Panc1 (cell line): ENCODE results near the gene NME3. TPM values are rescaled to one million over a fixed set of nuclear protein-coding genes. Genes with fewer than 3 reads are reported as not detected.

ENCODE experiments used
- ATAC-seq: fragments of 200-7000 bp; cut with Tn5 transposase; 2 replicates; pipeline ENCODE4 v1.9.1; 2020; ENCODE audit warnings: mild to moderate bottlenecking, moderate library complexity
- BruUV-seq: library from RNA; stranded (reverse); fragments of 400-500 nt; replicated peaks from 2 replicates; lab custom pipeline; 2021; lab: Mats Ljungman, UMichigan
- CTCF ChIA-PET: fragments of 300-600 bp; sonication (Branson Sonifier 250); formaldehyde crosslinking; loops from one replicate; lab custom pipeline; 2022; ENCODE audit warnings: antibody characterized with exemption; lab: Charles Lee
- POLR2A ChIA-PET: fragments of 300-600 bp; sonication (Branson Sonifier 250); formaldehyde crosslinking; loops from one replicate; lab custom pipeline; 2022; ENCODE audit warnings: antibody characterized with exemption; lab: Charles Lee
- DNase-seq: peaks from one replicate; pipeline ENCODE4 v3.0.0-alpha.2; 2010; ENCODE audit warnings: low read depth, low spot score
- H3K27ac ChIP-seq: 2 replicates; pipeline ENCODE4 v1.5.1; 2011; ENCODE audit warnings: mild to moderate bottlenecking, low read length, inconsistent platforms
- H3K27me3 ChIP-seq: fragments of 200-500 bp; sonication (Bioruptor generic); 2 replicates; pipeline ENCODE4 v1.6.0; 2014; ENCODE audit warnings: low read length, inconsistent platforms; ENCODE audit not compliant: control insufficient read depth, insufficient read depth
- H3K36me3 ChIP-seq: fragments of 200-500 bp; sonication (Bioruptor generic); 2 replicates; pipeline ENCODE4 v1.5.1; 2014; ENCODE audit warnings: inconsistent platforms, mild to moderate bottlenecking, low read length, moderate library complexity; ENCODE audit not compliant: control insufficient read depth, insufficient read depth
- H3K4me1 ChIP-seq: 2 replicates; pipeline ENCODE4 v1.5.1; 2011; ENCODE audit warnings: inconsistent platforms, mild to moderate bottlenecking, low read length, moderate library complexity; ENCODE audit not compliant: control insufficient read depth, insufficient read depth
- H3K4me3 ChIP-seq, 2 experiments: 2 replicates each; pipeline ENCODE4 v1.5.1; 2011 to 2012; ENCODE audit warnings: low read depth in 2 of 2, low read length in 2 of 2, mild to moderate bottlenecking in 2 of 2, inconsistent platforms in 1 of 2, moderate library complexity in 1 of 2
- H3K9me3 ChIP-seq: fragments of 200-500 bp; sonication (Bioruptor generic); 2 replicates; pipeline ENCODE4 v1.5.1; 2014; ENCODE audit warnings: low read depth, mild to moderate bottlenecking, inconsistent platforms, low read length, moderate library complexity; ENCODE audit not compliant: control insufficient read depth, insufficient read depth
- POLR2AphosphoS5 ChIP-seq: IDR thresholded peaks from 2 replicates; pipeline ENCODE4 v1.6.1; 2012; ENCODE audit warnings: mild to moderate bottlenecking, low read depth, low read length, moderate library complexity
- SIN3A ChIP-seq: IDR thresholded peaks from 2 replicates; pipeline ENCODE4 v1.6.1; 2012; ENCODE audit warnings: low read depth, mild to moderate bottlenecking, low read length, moderate library complexity, borderline replicate concordance; ENCODE audit not compliant: insufficient read depth
- TCF7L2 ChIP-seq: IDR thresholded peaks from 2 replicates; pipeline ENCODE4 v1.6.1; 2011; ENCODE audit warnings: mild to moderate bottlenecking, low read depth, low read length, inconsistent platforms
- in situ Hi-C: cut with HindIII; loops from 2 replicates; pipeline ENCODE4 v1.10.0; 2016; ENCODE audit warnings: low sequenced_read_pairs, low pct_unique_long_range_greater_than_20kb
- intact Hi-C: fragments of 100-400 bp; cut with micrococcal nuclease; formaldehyde crosslinking; loops from one replicate; pipeline ENCODE4 v1.10.0; 2022; ENCODE audit not compliant: unreplicated experiment
- total RNA-seq: library from RNA; stranded (reverse); gene quantifications from one replicate; pipeline ENCODE4 v1.2.1, GENCODE V29; 2021; ENCODE audit not compliant: unreplicated experiment
- TF ChIP-seq, protein P1 (sequence below), 2 experiments: IDR thresholded peaks; 2 replicates each; pipeline ENCODE4 v1.6.1; 2011 to 2012; ENCODE audit warnings: low read depth in 2 of 2, control low read depth in 1 of 2, low read length in 1 of 2, mild to moderate bottlenecking in 1 of 2, moderate library complexity in 1 of 2; ENCODE audit not compliant: insufficient read depth in 1 of 2
- TF ChIP-seq, protein P2 (sequence below): fragments of 450-650 bp; IDR thresholded peaks from 2 replicates; pipeline ENCODE4 v1.5.1; 2017; ENCODE audit warnings: mild to moderate bottlenecking

The NME3 gene
- total RNA-seq, 1 experiment from 2014 or later: 117 TPM

GRCh38 chr16:1760911-1761310 is 10.4 kb downstream of the NME3 start:
- no peak for ATAC-seq
- Histone ChIP-seq H3K36me3 (no peaks in the 10 kb centered on the region; the same call in 1 of the 2 replicates), H3K4me1 (no peaks in the 10 kb centered on the region), H3K27me3 (no peaks in the 10 kb centered on the region), H3K4me3 (no peak overlapping the region), H3K27ac (no peak overlapping the region), H3K9me3 (no peaks in the 10 kb centered on the region)
- DNase-seq: no peak
- intact Hi-C loops: no loop called here
- in situ Hi-C loops: no loop called here
- ChIA-PET POLR2A (no interaction called here), CTCF (no interaction called here)
- TF ChIP-seq, protein P1, sequence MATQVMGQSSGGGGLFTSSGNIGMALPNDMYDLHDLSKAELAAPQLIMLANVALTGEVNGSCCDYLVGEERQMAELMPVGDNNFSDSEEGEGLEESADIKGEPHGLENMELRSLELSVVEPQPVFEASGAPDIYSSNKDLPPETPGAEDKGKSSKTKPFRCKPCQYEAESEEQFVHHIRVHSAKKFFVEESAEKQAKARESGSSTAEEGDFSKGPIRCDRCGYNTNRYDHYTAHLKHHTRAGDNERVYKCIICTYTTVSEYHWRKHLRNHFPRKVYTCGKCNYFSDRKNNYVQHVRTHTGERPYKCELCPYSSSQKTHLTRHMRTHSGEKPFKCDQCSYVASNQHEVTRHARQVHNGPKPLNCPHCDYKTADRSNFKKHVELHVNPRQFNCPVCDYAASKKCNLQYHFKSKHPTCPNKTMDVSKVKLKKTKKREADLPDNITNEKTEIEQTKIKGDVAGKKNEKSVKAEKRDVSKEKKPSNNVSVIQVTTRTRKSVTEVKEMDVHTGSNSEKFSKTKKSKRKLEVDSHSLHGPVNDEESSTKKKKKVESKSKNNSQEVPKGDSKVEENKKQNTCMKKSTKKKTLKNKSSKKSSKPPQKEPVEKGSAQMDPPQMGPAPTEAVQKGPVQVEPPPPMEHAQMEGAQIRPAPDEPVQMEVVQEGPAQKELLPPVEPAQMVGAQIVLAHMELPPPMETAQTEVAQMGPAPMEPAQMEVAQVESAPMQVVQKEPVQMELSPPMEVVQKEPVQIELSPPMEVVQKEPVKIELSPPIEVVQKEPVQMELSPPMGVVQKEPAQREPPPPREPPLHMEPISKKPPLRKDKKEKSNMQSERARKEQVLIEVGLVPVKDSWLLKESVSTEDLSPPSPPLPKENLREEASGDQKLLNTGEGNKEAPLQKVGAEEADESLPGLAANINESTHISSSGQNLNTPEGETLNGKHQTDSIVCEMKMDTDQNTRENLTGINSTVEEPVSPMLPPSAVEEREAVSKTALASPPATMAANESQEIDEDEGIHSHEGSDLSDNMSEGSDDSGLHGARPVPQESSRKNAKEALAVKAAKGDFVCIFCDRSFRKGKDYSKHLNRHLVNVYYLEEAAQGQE (IDR thresholded peaks at IDR 0.05; ENCODE audit: insufficient read depth in 1 of 2, low read depth in 2 of 2, low read length in 1 of 2): no peak
- no peak for TF ChIP-seq POLR2AphosphoS5
- TF ChIP-seq SIN3A: no peak
- TF ChIP-seq, protein P2, sequence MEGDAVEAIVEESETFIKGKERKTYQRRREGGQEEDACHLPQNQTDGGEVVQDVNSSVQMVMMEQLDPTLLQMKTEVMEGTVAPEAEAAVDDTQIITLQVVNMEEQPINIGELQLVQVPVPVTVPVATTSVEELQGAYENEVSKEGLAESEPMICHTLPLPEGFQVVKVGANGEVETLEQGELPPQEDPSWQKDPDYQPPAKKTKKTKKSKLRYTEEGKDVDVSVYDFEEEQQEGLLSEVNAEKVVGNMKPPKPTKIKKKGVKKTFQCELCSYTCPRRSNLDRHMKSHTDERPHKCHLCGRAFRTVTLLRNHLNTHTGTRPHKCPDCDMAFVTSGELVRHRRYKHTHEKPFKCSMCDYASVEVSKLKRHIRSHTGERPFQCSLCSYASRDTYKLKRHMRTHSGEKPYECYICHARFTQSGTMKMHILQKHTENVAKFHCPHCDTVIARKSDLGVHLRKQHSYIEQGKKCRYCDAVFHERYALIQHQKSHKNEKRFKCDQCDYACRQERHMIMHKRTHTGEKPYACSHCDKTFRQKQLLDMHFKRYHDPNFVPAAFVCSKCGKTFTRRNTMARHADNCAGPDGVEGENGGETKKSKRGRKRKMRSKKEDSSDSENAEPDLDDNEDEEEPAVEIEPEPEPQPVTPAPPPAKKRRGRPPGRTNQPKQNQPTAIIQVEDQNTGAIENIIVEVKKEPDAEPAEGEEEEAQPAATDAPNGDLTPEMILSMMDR: no peak
- no TSS peak for BruUV-seq

DNA sequence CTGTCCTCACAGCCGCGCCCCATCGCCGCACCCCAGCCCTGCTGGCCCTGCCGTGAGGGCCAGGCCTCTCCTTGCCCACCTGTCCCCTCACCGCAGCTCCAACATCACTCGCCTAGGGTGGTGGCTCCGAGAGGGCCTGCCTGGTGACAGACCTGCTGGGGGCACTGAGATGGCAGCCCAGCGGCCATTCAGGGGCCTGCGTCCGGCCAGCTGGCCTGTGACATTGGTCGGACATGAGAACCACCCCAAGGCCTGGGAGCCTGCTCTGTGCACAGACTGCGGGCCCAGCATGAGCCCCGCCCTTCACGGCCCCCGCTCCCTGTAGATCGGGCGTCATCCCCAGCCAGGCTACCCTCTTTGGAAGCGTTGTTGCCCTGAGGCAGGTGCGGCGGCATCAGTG is 11.8 kb downstream of the NME3 start:
- DNase-seq (no peak), ATAC-seq (no peak)
- no TSS peak for BruUV-seq
- in situ Hi-C loops (no loop called here), intact Hi-C loops (no loop called here)
- H3K4me3 ChIP-seq: no peak overlapping the region
- TF ChIP-seq TCF7L2 (no peak), SIN3A (no peak)
- POLR2A ChIA-PET: no interaction called here
- H3K4me1 ChIP-seq: no peaks in the 10 kb centered on the region
- no peak overlapping the region for H3K27ac ChIP-seq
- CTCF ChIA-PET: no interaction called here
- H3K36me3 ChIP-seq: no peaks in the 10 kb centered on the region; the same call in 1 of the 2 replicates
- H3K27me3 ChIP-seq: no peaks in the 10 kb centered on the region
- no peaks in the 10 kb centered on the region for H3K9me3 ChIP-seq

DNA sequence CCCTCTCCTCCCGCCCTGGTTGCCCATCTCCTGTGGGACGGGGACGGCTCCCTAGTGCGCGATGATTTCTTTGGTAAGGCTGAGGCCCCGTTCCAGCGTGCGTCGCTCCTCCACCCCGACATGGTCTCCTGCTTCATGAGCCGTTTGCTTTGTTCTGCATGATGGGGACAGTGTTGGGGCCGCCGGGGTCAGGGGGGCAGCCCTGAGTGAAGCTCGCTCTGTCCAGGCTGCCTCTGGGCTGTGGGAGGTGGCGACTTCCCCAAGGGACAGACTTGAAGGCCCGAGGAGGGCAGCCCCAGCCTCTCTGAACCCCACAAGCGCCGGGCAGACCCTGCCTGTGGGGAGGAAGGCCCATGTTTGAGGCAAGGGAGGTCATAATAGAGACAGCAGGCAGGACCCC is 12.4 kb downstream of the NME3 start:
- ChIA-PET CTCF (no interaction called here), POLR2A (no interaction called here)
- Histone ChIP-seq H3K27me3 (no peaks in the 10 kb centered on the region), H3K27ac (no peak overlapping the region), H3K4me3 (no peak overlapping the region), H3K36me3 (no peaks in the 10 kb centered on the region), H3K9me3 (no peaks in the 10 kb centered on the region), H3K4me1 (no peaks in the 10 kb centered on the region)
- DNase-seq: no peak
- BruUV-seq: no TSS peak
- intact Hi-C loops (no loop called here), in situ Hi-C loops (no loop called here)
- ATAC-seq: no peak
- TF ChIP-seq, protein P2: no peak
- TF ChIP-seq POLR2AphosphoS5 (no peak), TCF7L2 (no peak), SIN3A (no peak)
- TF ChIP-seq, protein P1 (IDR thresholded peaks at IDR 0.05; ENCODE audit: insufficient read depth in 1 of 2, low read depth in 2 of 2, low read length in 1 of 2): no peak
